ENCODE data around the gene PPY.

Gene PPY

GRCh38 chr17:43927060-43927864 lies 15.0 kb downstream of the PPY start:
- H3K27ac Mint-ChIP-seq: peak overlapping the region; percentile 80
- H3K27me3 Mint-ChIP-seq: no peaks in the 10 kb centered on the region
- H3K4me1 Mint-ChIP-seq: peaks cover 26% of the 10 kb centered on the region
- no peaks in the 10 kb centered on the region for H3K36me3 Mint-ChIP-seq
- no peaks in the 10 kb centered on the region for H3K9me3 Mint-ChIP-seq
- H3K4me3 Mint-ChIP-seq: peak overlapping the region; percentile 92

- H3K9me3 Mint-ChIP-seq: no peaks in the 10 kb centered on the region
- no peaks in the 10 kb centered on the region for H3K27me3 Mint-ChIP-seq
- peaks cover 23% of the 10 kb centered on the region for H3K4me1 Mint-ChIP-seq
- no peaks in the 10 kb centered on the region for H3K36me3 Mint-ChIP-seq
- no peak overlapping the region for H3K4me3 Mint-ChIP-seq
- no peak overlapping the region for H3K27ac Mint-ChIP-seq
Measured at GRCh38 chr17:43924558-43924957, 17.7 kb downstream of the PPY start.

DNA sequence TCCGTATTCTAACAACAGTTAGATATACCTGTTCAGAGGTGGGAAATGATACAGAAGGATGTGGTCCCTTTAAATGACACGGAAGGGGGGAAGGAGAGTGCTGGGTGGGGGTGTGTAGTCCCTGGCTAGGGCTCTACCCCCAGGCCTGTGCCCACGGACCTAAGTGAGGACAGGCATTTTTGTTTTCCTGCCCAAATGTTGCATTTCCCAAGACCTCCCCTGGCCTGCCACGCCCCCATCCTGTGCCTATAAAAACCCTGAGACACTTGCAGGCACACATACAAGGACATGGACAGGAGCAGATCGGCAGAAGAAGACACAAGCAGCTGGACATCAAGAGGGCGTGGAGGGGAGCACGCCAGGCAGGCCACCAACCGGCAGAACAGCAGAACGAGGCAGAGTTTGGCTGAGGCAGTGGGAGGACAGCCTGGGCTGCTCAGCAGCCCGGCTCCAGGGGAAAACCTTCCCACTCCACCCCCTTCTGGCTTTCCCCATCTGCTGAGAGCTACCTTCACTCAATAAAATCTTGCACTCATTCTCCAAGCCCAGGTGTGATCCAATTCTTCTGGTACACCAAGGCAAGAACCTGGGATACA lies 21.7 kb downstream of the PPY start:
- Mint-ChIP-seq H3K27ac (no peak overlapping the region), H3K36me3 (no peaks in the 10 kb centered on the region), H3K4me3 (no peak overlapping the region), H3K9me3 (no peaks in the 10 kb centered on the region), H3K4me1 (peaks cover 10% of the 10 kb centered on the region), H3K27me3 (no peaks in the 10 kb centered on the region)

- no peaks in the 10 kb centered on the region for H3K9me3 Mint-ChIP-seq
- H3K36me3 Mint-ChIP-seq: no peaks in the 10 kb centered on the region
- no peak overlapping the region for H3K27ac Mint-ChIP-seq
- H3K27me3 Mint-ChIP-seq: no peaks in the 10 kb centered on the region
- H3K4me3 Mint-ChIP-seq: peak overlapping the region; percentile 67
- peaks cover 10% of the 10 kb centered on the region for H3K4me1 Mint-ChIP-seq
Measured at GRCh38 chr17:43918026-43918389, 24.3 kb downstream of the PPY start.

- Mint-ChIP-seq H3K4me1 (peaks cover 10% of the 10 kb centered on the region), H3K27me3 (no peaks in the 10 kb centered on the region), H3K36me3 (no peaks in the 10 kb centered on the region), H3K27ac (no peak overlapping the region), H3K4me3 (peak overlapping the region; percentile 67), H3K9me3 (no peaks in the 10 kb centered on the region)
Measured at GRCh38 chr17:43917348-43918025, 24.8 kb downstream of the PPY start.

- no peaks in the 10 kb centered on the region for H3K36me3 Mint-ChIP-seq
- peak overlapping the region; percentile 67 for H3K4me3 Mint-ChIP-seq
- no peaks in the 10 kb centered on the region for H3K9me3 Mint-ChIP-seq
- no peaks in the 10 kb centered on the region for H3K27me3 Mint-ChIP-seq
- H3K4me1 Mint-ChIP-seq: peaks cover 10% of the 10 kb centered on the region
- no peak overlapping the region for H3K27ac Mint-ChIP-seq
Measured at GRCh38 chr17:43917016-43917347, 25.3 kb downstream of the PPY start.

GRCh38 chr17:43916385-43916784 lies 25.9 kb downstream of the PPY start:
- no peak overlapping the region for H3K27ac Mint-ChIP-seq
- H3K4me1 Mint-ChIP-seq: peaks cover 10% of the 10 kb centered on the region
- H3K4me3 Mint-ChIP-seq: peak overlapping the region; percentile 37
- no peaks in the 10 kb centered on the region for H3K9me3 Mint-ChIP-seq
- no peaks in the 10 kb centered on the region for H3K36me3 Mint-ChIP-seq
- H3K27me3 Mint-ChIP-seq: no peaks in the 10 kb centered on the region

GRCh38 chr17:43915559-43915958 lies 26.7 kb downstream of the PPY start:
- Mint-ChIP-seq H3K9me3 (no peaks in the 10 kb centered on the region), H3K27ac (no peak overlapping the region), H3K36me3 (no peaks in the 10 kb centered on the region), H3K4me1 (peaks cover 10% of the 10 kb centered on the region), H3K27me3 (no peaks in the 10 kb centered on the region), H3K4me3 (no peak overlapping the region)

DNA sequence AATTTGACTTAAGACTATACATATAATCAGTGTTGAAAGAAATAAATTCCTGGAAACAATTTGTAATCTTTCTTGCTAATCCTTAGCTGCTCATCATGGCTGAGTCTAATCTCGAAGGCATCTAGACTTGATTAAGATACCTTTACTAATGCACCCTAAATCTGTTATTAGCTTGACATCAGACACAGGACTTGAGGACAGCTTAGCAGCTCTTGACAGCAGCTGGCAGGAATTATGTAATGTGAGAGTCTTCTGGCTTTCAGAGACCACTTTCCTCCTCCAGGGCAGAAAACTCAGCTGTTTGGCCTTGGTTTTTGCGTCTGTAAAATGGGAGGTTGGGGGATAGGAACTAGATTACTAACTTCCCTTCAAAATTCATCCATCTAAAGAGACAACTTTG lies 27.8 kb downstream of the PPY start:
- H3K36me3 Mint-ChIP-seq: no peaks in the 10 kb centered on the region
- no peak overlapping the region for H3K4me3 Mint-ChIP-seq
- H3K9me3 Mint-ChIP-seq: no peaks in the 10 kb centered on the region
- H3K4me1 Mint-ChIP-seq: peaks cover 10% of the 10 kb centered on the region
- H3K27ac Mint-ChIP-seq: no peak overlapping the region
- no peaks in the 10 kb centered on the region for H3K27me3 Mint-ChIP-seq

GRCh38 chr17:43913584-43913983 lies 28.7 kb downstream of the PPY start:
- Mint-ChIP-seq H3K9me3 (no peaks in the 10 kb centered on the region), H3K4me3 (no peak overlapping the region), H3K27me3 (no peaks in the 10 kb centered on the region), H3K4me1 (peaks cover 10% of the 10 kb centered on the region), H3K36me3 (no peaks in the 10 kb centered on the region), H3K27ac (no peak overlapping the region)

DNA sequence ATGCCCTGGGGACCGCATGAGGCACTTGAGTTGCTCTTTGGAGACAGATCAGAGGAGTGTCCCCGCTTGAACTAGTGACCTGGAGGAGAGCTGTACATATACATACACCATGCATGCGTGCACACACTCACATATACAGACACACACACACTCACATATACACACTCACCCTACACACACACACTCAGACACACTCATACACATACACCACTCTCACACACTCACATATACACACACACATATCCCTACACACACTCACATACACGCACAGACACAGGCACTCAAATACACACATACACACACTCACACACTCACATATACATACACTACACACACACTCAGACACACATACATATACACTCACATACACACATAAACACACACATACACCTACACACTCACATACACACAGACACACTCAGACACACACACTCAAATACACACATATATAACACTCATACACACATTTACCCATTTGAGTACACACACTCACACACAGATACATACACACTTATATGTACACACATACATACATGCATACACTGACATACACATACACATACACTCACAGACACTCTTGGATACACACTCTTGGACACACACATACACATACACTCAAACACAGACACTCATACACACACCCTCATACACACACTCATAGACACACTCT lies 29.5 kb downstream of the PPY start:
- H3K9me3 Mint-ChIP-seq: no peaks in the 10 kb centered on the region
- no peak overlapping the region for H3K27ac Mint-ChIP-seq
- H3K4me1 Mint-ChIP-seq: peaks cover 16% of the 10 kb centered on the region
- H3K36me3 Mint-ChIP-seq: no peaks in the 10 kb centered on the region
- no peak overlapping the region for H3K4me3 Mint-ChIP-seq
- no peaks in the 10 kb centered on the region for H3K27me3 Mint-ChIP-seq

DNA sequence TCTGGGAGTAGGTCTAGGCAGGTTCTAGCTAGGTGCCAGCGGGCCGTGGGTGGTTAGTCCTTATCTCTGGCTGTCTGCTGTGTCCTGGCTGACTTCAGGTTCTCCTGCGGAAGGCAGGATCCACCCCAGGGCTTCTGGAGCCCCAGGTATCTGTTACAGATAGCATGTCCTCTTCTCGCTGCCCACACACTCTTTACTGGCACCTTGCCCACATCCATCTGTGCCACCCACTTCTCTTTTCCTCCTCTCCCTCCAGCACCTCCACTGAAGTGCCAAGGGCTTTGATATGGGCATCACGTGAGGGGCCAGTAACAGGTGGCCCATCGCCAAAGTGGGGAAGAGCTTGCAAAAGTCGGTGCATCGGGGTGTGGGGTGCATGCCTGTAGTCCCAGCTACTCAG lies 30.4 kb downstream of the PPY start:
- H3K36me3 Mint-ChIP-seq: no peaks in the 10 kb centered on the region
- H3K27ac Mint-ChIP-seq: no peak overlapping the region
- peaks cover 13% of the 10 kb centered on the region for H3K4me1 Mint-ChIP-seq
- H3K4me3 Mint-ChIP-seq: no peak overlapping the region
- H3K9me3 Mint-ChIP-seq: no peaks in the 10 kb centered on the region
- no peaks in the 10 kb centered on the region for H3K27me3 Mint-ChIP-seq

- H3K4me3 Mint-ChIP-seq: no peak overlapping the region
- H3K9me3 Mint-ChIP-seq: no peaks in the 10 kb centered on the region
- peaks cover 15% of the 10 kb centered on the region for H3K4me1 Mint-ChIP-seq
- H3K36me3 Mint-ChIP-seq: no peaks in the 10 kb centered on the region
- H3K27ac Mint-ChIP-seq: no peak overlapping the region
- peaks cover 2% of the 10 kb centered on the region for H3K27me3 Mint-ChIP-seq
Measured at GRCh38 chr17:43909537-43910231, 32.6 kb downstream of the PPY start.

DNA sequence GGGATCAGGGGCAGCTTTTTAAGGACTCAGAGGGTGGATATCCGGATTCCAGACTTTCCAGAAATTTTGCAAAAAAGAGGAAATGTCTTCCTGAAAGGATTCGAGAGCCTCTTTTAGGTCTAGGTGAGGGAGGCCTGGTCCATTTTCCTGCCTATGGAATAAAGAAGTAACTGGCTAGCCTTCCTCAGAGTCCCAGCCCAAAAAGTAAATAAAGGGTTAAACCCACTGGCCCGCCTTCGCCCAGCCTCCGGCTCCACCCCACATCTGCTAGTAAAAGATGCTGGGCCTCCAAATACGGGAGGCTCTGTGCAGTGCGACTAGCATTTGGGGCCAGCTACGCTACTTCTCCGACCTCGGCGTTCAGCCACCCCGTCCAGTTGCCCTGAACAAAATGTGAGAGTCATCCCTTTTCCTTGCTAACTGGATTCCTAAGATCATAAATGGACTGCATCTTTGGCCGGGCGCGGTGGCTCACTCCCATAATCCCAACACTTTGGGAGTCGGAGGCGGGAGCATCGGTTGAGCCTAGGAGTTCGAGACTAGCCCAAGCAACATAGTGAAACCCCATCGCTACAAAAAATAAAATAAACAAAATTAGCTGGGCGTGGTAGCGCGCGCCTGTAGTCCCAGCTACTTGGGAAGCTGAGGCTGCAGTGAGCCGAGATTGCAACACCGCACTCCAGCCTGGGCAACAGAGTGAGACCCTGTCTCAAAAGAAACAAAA lies 34.1 kb downstream of the PPY start:
- Mint-ChIP-seq H3K36me3 (no peaks in the 10 kb centered on the region), H3K27me3 (peaks cover 2% of the 10 kb centered on the region)

DNA sequence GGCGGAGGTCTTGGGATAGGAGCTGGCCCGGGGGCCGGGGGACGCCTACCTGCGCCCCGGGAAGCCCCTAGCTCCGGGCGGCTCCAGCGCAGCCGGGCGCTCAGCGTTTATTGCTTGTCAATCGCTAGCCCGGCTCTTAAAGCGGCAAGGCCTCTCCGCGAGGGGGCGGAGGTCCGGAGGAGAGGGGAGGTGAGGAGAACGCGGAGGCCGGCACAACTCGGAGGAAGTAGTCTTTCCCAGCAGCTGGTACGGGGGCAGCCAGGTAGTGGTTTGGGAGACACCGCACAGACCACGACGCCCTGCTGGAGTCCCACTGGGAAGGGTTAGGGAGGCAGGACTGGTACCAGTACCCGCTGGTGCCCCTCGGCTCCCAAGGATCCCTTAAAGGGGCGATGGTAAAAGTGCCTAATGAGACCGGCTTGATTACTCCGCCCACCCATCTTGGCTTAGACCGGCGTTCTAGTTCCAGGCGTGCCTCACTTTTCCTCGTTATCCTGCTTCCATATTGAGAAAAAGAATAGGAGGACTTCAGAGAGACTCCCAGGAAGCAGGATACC lies 34.8 kb downstream of the PPY start, which contains the start of gene MPP2:
MPP2 (minus strand) TSS at position 112 of the 557 bp plus-strand sequence. CDS start 3,076 bp downstream, outside the sequence.
- H3K9me3 Mint-ChIP-seq: no peaks in the 10 kb centered on the region
- H3K4me3 Mint-ChIP-seq: peak within 1 kb of the TSS; percentile 85
- H3K27me3 Mint-ChIP-seq: peaks cover 2% of the 10 kb centered on the region
- H3K36me3 Mint-ChIP-seq: no peaks in the 10 kb centered on the region
- H3K27ac Mint-ChIP-seq: no peak within 1 kb of the TSS
- peaks cover 15% of the 10 kb centered on the region for H3K4me1 Mint-ChIP-seq

More for the DNA sequence above, 34.1 kb downstream of the PPY start:
- Mint-ChIP-seq H3K27ac (no peak overlapping the region), H3K4me1 (peaks cover 15% of the 10 kb centered on the region), H3K9me3 (no peaks in the 10 kb centered on the region), H3K4me3 (peak overlapping the region; percentile 85)

Measured in activated naive CD4-positive, alpha-beta T cell treated with anti-CD3 and anti-CD28 coated beads, Interleukin-2, amount 50 U/mL, for 24 hours (primary cell).